Liver (tissue), 9 donors: Measurements from ENCODE around the gene WDR31. TPM values are rescaled to one million over a fixed set of nuclear protein-coding genes. Genes with fewer than 3 reads are reported as not detected.
"Not testable (repeated sequence)": the region's sequence is repeated elsewhere in the genome, so short reads cannot be mapped to it uniquely, and the experiment has no call there.

ENCODE experiments used
- DNase-seq: peaks from one replicate; pipeline ENCODE4 v3.0.0-alpha.2; 2017; ENCODE audit warnings: low spot score
- H3K27ac ChIP-seq, 2 donors: one replicate each; pipeline ENCODE4 v1.7.0; 2013; ENCODE audit warnings: inconsistent platforms in 2 of 2, low read length in 2 of 2, control low read depth in 1 of 2, low read depth in 1 of 2, mild to moderate bottlenecking in 1 of 2
- H3K27me3 ChIP-seq, 4 donors: one replicate each; pipeline versions ENCODE4 v1.6.1 to v1.7.0; 2013; ENCODE audit warnings: low read length in 3 of 4, inconsistent platforms in 1 of 4, mild to moderate bottlenecking in 1 of 4, moderate library complexity in 1 of 4; ENCODE audit not compliant: control insufficient read depth in 4 of 4, insufficient read depth in 4 of 4
- H3K36me3 ChIP-seq, 4 donors: one replicate each; pipeline versions ENCODE4 v1.6.1 to v1.7.0; 2013; ENCODE audit warnings: low read length in 3 of 4, mild to moderate bottlenecking in 3 of 4, low read depth in 1 of 4, moderate library complexity in 1 of 4; ENCODE audit not compliant: control insufficient read depth in 4 of 4, insufficient read depth in 3 of 4
- H3K4me1 ChIP-seq, 4 donors: one replicate each; pipeline versions ENCODE4 v1.6.1 to v1.7.0; 2013; ENCODE audit warnings: low read length in 3 of 4, mild to moderate bottlenecking in 3 of 4, moderate library complexity in 1 of 4; ENCODE audit not compliant: control insufficient read depth in 4 of 4, insufficient read depth in 4 of 4
- H3K4me3 ChIP-seq, 3 donors: one replicate each; pipeline versions ENCODE4 v1.6.1 to v1.7.0; 2013; ENCODE audit warnings: low read length in 3 of 3, control low read depth in 1 of 3, low read depth in 1 of 3, mild to moderate bottlenecking in 1 of 3
- H3K9ac ChIP-seq, 2 donors: one replicate each; pipeline ENCODE4 v1.7.0; 2013; ENCODE audit warnings: low read length in 2 of 2, mild to moderate bottlenecking in 2 of 2, moderate library complexity in 2 of 2, control low read depth in 1 of 2, low read depth in 1 of 2
- H3K9me3 ChIP-seq, 4 donors: one replicate each; pipeline versions ENCODE4 v1.6.1 to v1.7.0; 2013; ENCODE audit warnings: low read length in 3 of 4; ENCODE audit not compliant: control insufficient read depth in 4 of 4
- EGR1 ChIP-seq, 2 donors: IDR thresholded peaks; 2 replicates each; pipeline ENCODE4 v1.6.1; 2016 to 2018; ENCODE audit warnings: antibody characterized with exemption in 2 of 2, low read depth in 2 of 2
- FOXA1 ChIP-seq: IDR thresholded peaks from 2 replicates; pipeline ENCODE4 v1.6.1; 2016; ENCODE audit warnings: antibody characterized with exemption
- FOXA2 ChIP-seq: IDR thresholded peaks from 2 replicates; pipeline ENCODE4 v1.6.1; 2016; ENCODE audit warnings: antibody characterized with exemption
- GABPA ChIP-seq, 2 donors: IDR thresholded peaks in 1 of 2; conservative IDR thresholded peaks in 1 of 2; 2 replicates each; pipeline ENCODE4 v1.6.1; 2016; ENCODE audit warnings: antibody characterized with exemption in 2 of 2, mild to moderate bottlenecking in 1 of 2, moderate library complexity in 1 of 2
- HNF4A ChIP-seq, 2 donors: conservative IDR thresholded peaks; 2 replicates each; pipeline ENCODE4 v1.6.1; 2016; ENCODE audit warnings: antibody characterized with exemption in 2 of 2, mild to moderate bottlenecking in 2 of 2
- HNF4G ChIP-seq: IDR thresholded peaks from 2 replicates; pipeline ENCODE4 v1.6.1; 2016; ENCODE audit warnings: antibody characterized with exemption
- JUND ChIP-seq, 2 donors: IDR thresholded peaks; 2 replicates each; pipeline ENCODE4 v1.6.1; 2016; ENCODE audit warnings: antibody characterized with exemption in 2 of 2
- NR2F2 ChIP-seq: IDR thresholded peaks from 2 replicates; pipeline ENCODE4 v1.6.1; 2016; ENCODE audit warnings: antibody characterized with exemption
- RAD21 ChIP-seq, 2 donors: IDR thresholded peaks; 2 replicates each; pipeline ENCODE4 v1.6.1; 2016; ENCODE audit warnings: antibody characterized with exemption in 2 of 2, mild to moderate bottlenecking in 2 of 2
- RXRA ChIP-seq, 2 donors: IDR thresholded peaks; 2 replicates each; pipeline ENCODE4 v1.6.1; 2017 to 2018; ENCODE audit warnings: antibody characterized with exemption in 2 of 2, mild to moderate bottlenecking in 1 of 2
- SP1 ChIP-seq: IDR thresholded peaks from 2 replicates; pipeline ENCODE4 v1.6.1; 2018; ENCODE audit warnings: antibody characterized with exemption, mild to moderate bottlenecking
- TAF1 ChIP-seq: conservative IDR thresholded peaks from 2 replicates; pipeline ENCODE4 v1.6.1; 2016; ENCODE audit warnings: antibody characterized with exemption, mild to moderate bottlenecking
- YY1 ChIP-seq: IDR thresholded peaks from 2 replicates; pipeline ENCODE4 v1.6.1; 2016; ENCODE audit warnings: antibody characterized with exemption, mild to moderate bottlenecking
- WGBS: extraction: QIAGEN DNeasy Blood & Tissue Kit; methylation state at CpG from one replicate; pipeline ENCODE4 v1.1.7; 2013; 5-methylcytosine and 5-hydroxymethylcytosine counted together
- polyA plus RNA-seq, 2 donors: library from polyadenylated mRNA; stranded (reverse) in 1 of 2; unstranded in 1 of 2; fragments of 200-250 nt in 1 of 2; fragments of >200 nt in 1 of 2; fragmentation: Nextera tagmentation in 1 of 2; extraction: Ambion mirVana in 1 of 2; gene quantifications; one replicate each; pipeline versions ENCODE4 v1.2.1 to v1.2.3, GENCODE V29; 2013 to 2015
- total RNA-seq, 2 donors: library from RNA; depleted of rRNA; stranded (reverse); fragments of >200 nt; gene quantifications; one replicate each; pipeline ENCODE4 v1.2.3, GENCODE V29; 2014
- TF ChIP-seq, protein P1 (sequence below): IDR thresholded peaks from 2 replicates; pipeline ENCODE4 v1.6.1; 2016; ENCODE audit warnings: antibody characterized with exemption
- TF ChIP-seq, protein P2 (sequence below): IDR thresholded peaks from 2 replicates; pipeline ENCODE4 v1.6.1; 2016; ENCODE audit warnings: antibody characterized with exemption
- TF ChIP-seq, protein P3 (sequence below): IDR thresholded peaks from 2 replicates; pipeline ENCODE4 v1.6.1; 2016; ENCODE audit warnings: antibody characterized with exemption
- TF ChIP-seq, protein P4 (sequence below): IDR thresholded peaks from 2 replicates; pipeline ENCODE4 v1.6.1; 2016; ENCODE audit warnings: antibody characterized with exemption, mild to moderate bottlenecking
- TF ChIP-seq, protein P5 (sequence below): fragments of 150-350 bp; IDR thresholded peaks from 2 replicates; pipeline ENCODE4 v1.5.1; 2017; ENCODE audit warnings: improper control_type of control experiment, low read depth, low read length; ENCODE audit not compliant: missing input control
- donor health status: healthy.
- donor health status: healthy.
- donor health status: healthy.
- donor health status: healthy.
- donor health status: healthy.

Gene WDR31
- total and polyA plus RNA-seq, 4 donors: 1.1 to 3.2 (median 1.2) TPM

- H3K27me3 ChIP-seq: no peaks in the 10 kb centered on the region
- H3K4me1 ChIP-seq: peaks cover 12 to 48% (median 45%) of the 10 kb centered on the region in 4 donors
- H3K9me3 ChIP-seq: no peaks in the 10 kb centered on the region
- no peak overlapping the region for H3K9ac ChIP-seq
- 32% methylated on average over 8 of the region's 8 CpGs for WGBS
- H3K36me3 ChIP-seq: peaks cover 0 to 1% (median 0%) of the 10 kb centered on the region in 4 donors
- peak overlapping the region; percentile 62 to 66 for H3K27ac ChIP-seq
- H3K4me3 ChIP-seq: no peak overlapping the region
- no peak for DNase-seq
- TF ChIP-seq RAD21 (IDR thresholded peaks at IDR 0.05) (peak in 1 of 2 donors; percentile 30), JUND (IDR thresholded peaks at IDR 0.05) (peak; percentile 18 to 81), FOXA1 (no peak), EGR1 (IDR thresholded peaks at IDR 0.05; ENCODE audit: low read depth in 2 of 2) (peak in 1 of 2 donors; percentile 33), YY1 (peak; percentile 53), GABPA (IDR thresholded peaks at IDR 0.05 in 1 of 2, conservative IDR thresholded peaks at IDR 0.05 in 1 of 2) (no peak), NR2F2 (peak; percentile 75), SP1 (peak; percentile 100), FOXA2 (no peak), TAF1 (no peak), RXRA (IDR thresholded peaks at IDR 0.05) (peak; percentile 89 to 94), HNF4G (peak; percentile 98), HNF4A (conservative IDR thresholded peaks at IDR 0.05) (peak; percentile 98)
- TF ChIP-seq, protein P1, sequence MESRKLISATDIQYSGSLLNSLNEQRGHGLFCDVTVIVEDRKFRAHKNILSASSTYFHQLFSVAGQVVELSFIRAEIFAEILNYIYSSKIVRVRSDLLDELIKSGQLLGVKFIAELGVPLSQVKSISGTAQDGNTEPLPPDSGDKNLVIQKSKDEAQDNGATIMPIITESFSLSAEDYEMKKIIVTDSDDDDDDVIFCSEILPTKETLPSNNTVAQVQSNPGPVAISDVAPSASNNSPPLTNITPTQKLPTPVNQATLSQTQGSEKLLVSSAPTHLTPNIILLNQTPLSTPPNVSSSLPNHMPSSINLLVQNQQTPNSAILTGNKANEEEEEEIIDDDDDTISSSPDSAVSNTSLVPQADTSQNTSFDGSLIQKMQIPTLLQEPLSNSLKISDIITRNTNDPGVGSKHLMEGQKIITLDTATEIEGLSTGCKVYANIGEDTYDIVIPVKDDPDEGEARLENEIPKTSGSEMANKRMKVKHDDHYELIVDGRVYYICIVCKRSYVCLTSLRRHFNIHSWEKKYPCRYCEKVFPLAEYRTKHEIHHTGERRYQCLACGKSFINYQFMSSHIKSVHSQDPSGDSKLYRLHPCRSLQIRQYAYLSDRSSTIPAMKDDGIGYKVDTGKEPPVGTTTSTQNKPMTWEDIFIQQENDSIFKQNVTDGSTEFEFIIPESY: peak; percentile 63
- TF ChIP-seq, protein P2, sequence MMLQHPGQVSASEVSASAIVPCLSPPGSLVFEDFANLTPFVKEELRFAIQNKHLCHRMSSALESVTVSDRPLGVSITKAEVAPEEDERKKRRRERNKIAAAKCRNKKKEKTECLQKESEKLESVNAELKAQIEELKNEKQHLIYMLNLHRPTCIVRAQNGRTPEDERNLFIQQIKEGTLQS: no peak
- TF ChIP-seq, protein P3, sequence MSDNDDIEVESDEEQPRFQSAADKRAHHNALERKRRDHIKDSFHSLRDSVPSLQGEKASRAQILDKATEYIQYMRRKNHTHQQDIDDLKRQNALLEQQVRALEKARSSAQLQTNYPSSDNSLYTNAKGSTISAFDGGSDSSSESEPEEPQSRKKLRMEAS: peak; percentile 60
- TF ChIP-seq, protein P4, sequence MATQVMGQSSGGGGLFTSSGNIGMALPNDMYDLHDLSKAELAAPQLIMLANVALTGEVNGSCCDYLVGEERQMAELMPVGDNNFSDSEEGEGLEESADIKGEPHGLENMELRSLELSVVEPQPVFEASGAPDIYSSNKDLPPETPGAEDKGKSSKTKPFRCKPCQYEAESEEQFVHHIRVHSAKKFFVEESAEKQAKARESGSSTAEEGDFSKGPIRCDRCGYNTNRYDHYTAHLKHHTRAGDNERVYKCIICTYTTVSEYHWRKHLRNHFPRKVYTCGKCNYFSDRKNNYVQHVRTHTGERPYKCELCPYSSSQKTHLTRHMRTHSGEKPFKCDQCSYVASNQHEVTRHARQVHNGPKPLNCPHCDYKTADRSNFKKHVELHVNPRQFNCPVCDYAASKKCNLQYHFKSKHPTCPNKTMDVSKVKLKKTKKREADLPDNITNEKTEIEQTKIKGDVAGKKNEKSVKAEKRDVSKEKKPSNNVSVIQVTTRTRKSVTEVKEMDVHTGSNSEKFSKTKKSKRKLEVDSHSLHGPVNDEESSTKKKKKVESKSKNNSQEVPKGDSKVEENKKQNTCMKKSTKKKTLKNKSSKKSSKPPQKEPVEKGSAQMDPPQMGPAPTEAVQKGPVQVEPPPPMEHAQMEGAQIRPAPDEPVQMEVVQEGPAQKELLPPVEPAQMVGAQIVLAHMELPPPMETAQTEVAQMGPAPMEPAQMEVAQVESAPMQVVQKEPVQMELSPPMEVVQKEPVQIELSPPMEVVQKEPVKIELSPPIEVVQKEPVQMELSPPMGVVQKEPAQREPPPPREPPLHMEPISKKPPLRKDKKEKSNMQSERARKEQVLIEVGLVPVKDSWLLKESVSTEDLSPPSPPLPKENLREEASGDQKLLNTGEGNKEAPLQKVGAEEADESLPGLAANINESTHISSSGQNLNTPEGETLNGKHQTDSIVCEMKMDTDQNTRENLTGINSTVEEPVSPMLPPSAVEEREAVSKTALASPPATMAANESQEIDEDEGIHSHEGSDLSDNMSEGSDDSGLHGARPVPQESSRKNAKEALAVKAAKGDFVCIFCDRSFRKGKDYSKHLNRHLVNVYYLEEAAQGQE: peak; percentile 48
- TF ChIP-seq, protein P5, sequence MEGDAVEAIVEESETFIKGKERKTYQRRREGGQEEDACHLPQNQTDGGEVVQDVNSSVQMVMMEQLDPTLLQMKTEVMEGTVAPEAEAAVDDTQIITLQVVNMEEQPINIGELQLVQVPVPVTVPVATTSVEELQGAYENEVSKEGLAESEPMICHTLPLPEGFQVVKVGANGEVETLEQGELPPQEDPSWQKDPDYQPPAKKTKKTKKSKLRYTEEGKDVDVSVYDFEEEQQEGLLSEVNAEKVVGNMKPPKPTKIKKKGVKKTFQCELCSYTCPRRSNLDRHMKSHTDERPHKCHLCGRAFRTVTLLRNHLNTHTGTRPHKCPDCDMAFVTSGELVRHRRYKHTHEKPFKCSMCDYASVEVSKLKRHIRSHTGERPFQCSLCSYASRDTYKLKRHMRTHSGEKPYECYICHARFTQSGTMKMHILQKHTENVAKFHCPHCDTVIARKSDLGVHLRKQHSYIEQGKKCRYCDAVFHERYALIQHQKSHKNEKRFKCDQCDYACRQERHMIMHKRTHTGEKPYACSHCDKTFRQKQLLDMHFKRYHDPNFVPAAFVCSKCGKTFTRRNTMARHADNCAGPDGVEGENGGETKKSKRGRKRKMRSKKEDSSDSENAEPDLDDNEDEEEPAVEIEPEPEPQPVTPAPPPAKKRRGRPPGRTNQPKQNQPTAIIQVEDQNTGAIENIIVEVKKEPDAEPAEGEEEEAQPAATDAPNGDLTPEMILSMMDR: no peak
These were observed 41.9 kb upstream of the WDR31 start for GRCh38 chr9:113381909-113382411.

GRCh38 chr9:113381441-113381840 lies 41.4 kb upstream of the WDR31 start:
- Histone ChIP-seq H3K4me1 (peaks cover 9 to 44% (median 40%) of the 10 kb centered on the region in 4 donors), H3K27ac (peak overlapping the region; percentile 62 to 66)
- H3K36me3 ChIP-seq, H3K9me3 ChIP-seq, H3K4me3 ChIP-seq, DNase-seq, H3K9ac ChIP-seq, H3K27me3 ChIP-seq: not testable (repeated sequence)
- 33% methylated on average over 7 of the region's 7 CpGs for WGBS
